Measurements from ENCODE around the gene ZNF837.

Gene ZNF837

DNA sequence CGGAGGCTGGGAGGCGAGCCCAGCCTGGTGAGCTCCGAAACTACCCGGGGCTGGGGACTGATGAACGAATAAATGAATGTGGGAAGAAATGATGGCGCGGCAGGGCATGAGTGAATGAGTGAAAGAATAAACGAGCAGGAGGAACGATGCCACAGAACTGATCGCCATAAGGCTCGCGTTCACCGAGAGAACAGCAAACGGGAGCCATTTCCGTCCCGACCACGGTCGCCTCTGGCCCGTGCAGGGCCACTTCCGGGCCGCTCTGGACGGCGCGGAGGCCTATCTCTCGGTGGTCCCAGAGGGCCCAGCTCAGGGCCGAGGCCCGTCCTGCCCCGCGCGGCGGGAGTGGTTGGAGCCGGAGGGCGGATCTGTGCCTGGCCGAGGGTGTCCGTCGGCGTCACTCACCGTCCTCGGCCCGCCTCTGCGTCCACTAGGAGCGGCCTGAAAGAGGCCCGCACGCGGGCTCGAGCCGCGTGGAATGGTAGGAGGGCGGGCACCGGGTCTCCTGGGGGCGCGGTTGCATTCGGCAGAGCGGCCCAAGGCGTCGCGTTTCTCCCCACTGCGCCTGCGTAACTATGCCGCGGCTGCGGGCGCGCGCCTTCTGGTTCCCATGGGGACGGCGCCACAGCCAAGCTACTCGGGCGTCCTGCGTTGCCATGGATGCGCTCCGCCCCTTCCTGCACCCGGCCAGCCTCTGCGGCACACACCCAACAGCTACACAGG lies 18.4 kb downstream of the ZNF837 start, which contains the start of gene ZNF497:
TSS of gene ZNF497 (minus strand) at position 480 of the 723 bp plus-strand sequence. CDS start 5,116 bp downstream, outside the sequence.
- peak within 1 kb of the TSS; percentile 74 for H3K27ac ChIP-seq (ENCODE audit: poor library complexity, severe bottlenecking)
- TF ChIP-seq CTCF (IDR thresholded peaks at IDR 0.05; ENCODE audit: poor library complexity, severe bottlenecking), result no peak
- H3K27me3 ChIP-seq (ENCODE audit: insufficient read depth, poor library complexity, severe bottlenecking), result no peaks in the 10 kb centered on the region
- no peaks in the 10 kb centered on the region for H3K4me1 ChIP-seq (ENCODE audit: insufficient read depth, poor library complexity, severe bottlenecking)
- ATAC-seq (ENCODE audit: low read depth) (peak; percentile 91), DNase-seq (ENCODE audit: low spot score) (peak; percentile 92)
- H3K9me3 ChIP-seq (ENCODE audit: severe bottlenecking), result no peaks in the 10 kb centered on the region
- H3K4me3 ChIP-seq (ENCODE audit: severe bottlenecking), result peak within 1 kb of the TSS; percentile 47
- H3K36me3 ChIP-seq (ENCODE audit: low read depth), result no peaks in the 10 kb centered on the region

DNA sequence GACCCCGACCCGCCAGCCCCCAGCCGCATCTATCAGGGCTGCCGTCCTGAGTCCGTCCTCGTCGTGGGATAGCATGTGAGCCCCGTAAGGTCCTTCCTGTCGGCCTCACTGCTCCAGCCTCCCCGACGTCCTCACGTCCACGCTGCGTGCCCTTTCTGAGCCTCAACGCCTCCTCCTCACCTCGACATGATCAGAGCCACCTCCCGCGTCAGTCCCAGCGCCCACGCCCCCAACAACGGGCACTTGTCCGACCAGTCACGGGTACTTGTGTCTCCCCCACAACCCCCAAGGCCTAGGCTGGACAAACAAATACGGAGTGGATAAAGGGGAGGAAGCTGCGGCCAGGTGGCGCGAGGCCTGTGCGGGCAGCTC lies 18.9 kb downstream of the ZNF837 start:
- Histone ChIP-seq H3K4me1 (ENCODE audit: insufficient read depth, poor library complexity, severe bottlenecking) (no peaks in the 10 kb centered on the region), H3K27me3 (ENCODE audit: insufficient read depth, poor library complexity, severe bottlenecking) (no peaks in the 10 kb centered on the region), H3K9me3 (ENCODE audit: severe bottlenecking) (no peaks in the 10 kb centered on the region), H3K36me3 (ENCODE audit: low read depth) (no peaks in the 10 kb centered on the region), H3K27ac (ENCODE audit: poor library complexity, severe bottlenecking) (peak overlapping the region; percentile 74), H3K4me3 (ENCODE audit: severe bottlenecking) (peak overlapping the region; percentile 47)
- no peak for DNase-seq (ENCODE audit: low spot score)
- TF ChIP-seq CTCF (IDR thresholded peaks at IDR 0.05; ENCODE audit: poor library complexity, severe bottlenecking), result no peak
- ATAC-seq (ENCODE audit: low read depth), result peak; percentile 5

DNA sequence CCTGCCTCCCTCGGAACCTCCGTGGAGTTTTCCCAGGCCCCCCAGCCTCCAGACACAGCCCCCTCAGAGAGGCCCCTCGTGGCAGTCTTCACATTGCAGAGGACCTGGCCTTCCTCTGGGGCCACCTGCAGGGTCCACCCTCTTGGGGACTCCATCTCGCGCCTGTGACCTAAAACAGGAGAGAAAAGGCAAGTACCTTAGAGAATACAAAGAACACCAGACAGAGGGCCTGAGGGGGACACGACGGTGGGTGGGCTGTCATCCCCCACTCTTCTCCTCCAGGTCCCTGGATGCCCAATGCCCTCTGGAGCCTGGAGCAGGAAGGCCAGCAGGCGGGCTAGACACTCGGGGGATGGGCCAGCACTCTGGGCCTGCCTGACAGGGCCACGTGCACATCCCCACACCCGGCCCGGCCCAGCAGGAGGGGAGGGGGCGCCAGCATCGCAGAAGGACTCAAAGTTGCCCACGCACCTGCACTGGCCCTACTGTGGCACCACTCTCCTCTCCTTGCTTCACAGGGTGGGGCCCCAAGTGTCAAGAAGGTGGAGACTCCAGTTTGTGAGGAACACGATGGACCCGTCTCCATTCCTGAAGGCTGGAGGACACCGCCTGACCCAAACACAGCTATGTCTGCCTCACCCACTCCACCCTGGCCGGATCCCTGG lies 23.2 kb downstream of the ZNF837 start:
- Histone ChIP-seq H3K4me1 (ENCODE audit: insufficient read depth, poor library complexity, severe bottlenecking) (no peaks in the 10 kb centered on the region), H3K4me3 (ENCODE audit: severe bottlenecking) (no peak overlapping the region), H3K27ac (ENCODE audit: poor library complexity, severe bottlenecking) (no peak overlapping the region), H3K36me3 (ENCODE audit: low read depth) (no peaks in the 10 kb centered on the region), H3K27me3 (ENCODE audit: insufficient read depth, poor library complexity, severe bottlenecking) (no peaks in the 10 kb centered on the region), H3K9me3 (ENCODE audit: severe bottlenecking) (no peaks in the 10 kb centered on the region)
- no peak for ATAC-seq (ENCODE audit: low read depth)
- TF ChIP-seq CTCF (IDR thresholded peaks at IDR 0.05; ENCODE audit: poor library complexity, severe bottlenecking), result no peak
- DNase-seq (ENCODE audit: low spot score), result no peak

DNA sequence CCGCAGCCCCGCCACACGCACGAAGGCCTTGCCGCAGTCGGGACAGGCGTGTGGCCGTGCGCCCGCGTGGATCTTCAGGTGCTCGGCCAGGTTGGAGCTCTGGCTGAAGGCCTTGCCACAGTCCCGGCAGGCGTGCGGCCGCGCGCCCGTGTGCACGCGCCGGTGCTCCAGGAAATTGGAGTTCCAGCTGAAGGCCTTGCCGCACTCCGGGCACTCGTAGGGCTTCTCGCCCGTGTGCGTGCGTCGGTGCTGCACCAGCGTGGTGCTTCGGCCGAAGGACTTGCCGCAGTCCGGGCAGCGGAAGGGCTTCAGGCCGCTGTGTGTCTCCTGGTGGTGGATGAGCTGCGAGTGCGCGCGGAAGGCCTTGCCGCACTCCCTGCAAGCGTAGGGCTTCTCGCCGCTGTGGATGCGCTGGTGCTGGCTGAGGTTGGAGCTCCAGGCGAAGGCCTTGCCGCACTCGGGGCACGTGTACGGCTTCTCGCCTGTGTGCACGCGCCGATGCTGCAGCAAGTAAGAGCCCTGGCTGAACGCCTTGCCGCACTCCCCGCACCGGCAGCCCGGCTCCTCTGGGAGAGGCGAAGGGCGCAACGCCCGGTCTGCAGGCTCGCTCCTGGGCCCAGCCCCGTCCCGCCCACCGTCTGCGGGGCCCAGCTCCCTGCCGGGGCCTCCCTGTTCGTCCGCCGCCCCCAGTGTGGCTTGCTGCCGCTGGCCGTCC lies 23.9 kb downstream of the ZNF837 start:
- Histone ChIP-seq H3K4me1 (ENCODE audit: insufficient read depth, poor library complexity, severe bottlenecking) (no peaks in the 10 kb centered on the region), H3K9me3 (ENCODE audit: severe bottlenecking) (no peaks in the 10 kb centered on the region), H3K4me3 (ENCODE audit: severe bottlenecking) (no peak overlapping the region), H3K27me3 (ENCODE audit: insufficient read depth, poor library complexity, severe bottlenecking) (no peaks in the 10 kb centered on the region), H3K36me3 (ENCODE audit: low read depth) (no peaks in the 10 kb centered on the region), H3K27ac (ENCODE audit: poor library complexity, severe bottlenecking) (no peak overlapping the region)
- no peak for TF ChIP-seq CTCF (IDR thresholded peaks at IDR 0.05; ENCODE audit: poor library complexity, severe bottlenecking)
- ATAC-seq (ENCODE audit: low read depth) (no peak), DNase-seq (ENCODE audit: low spot score) (no peak)

Measured in RWPE2 (cell line).